HepG2 (cell line): Measurements from ENCODE around the gene ZIC4. TPM values are rescaled to one million over a fixed set of nuclear protein-coding genes. Genes with fewer than 3 reads are reported as not detected.

ENCODE experiments used
- ATAC-seq: fragments of 200-7000 bp; cut with Tn5 transposase; 3 replicates; pipeline ENCODE4 v1.9.1; 2020; ENCODE audit warnings: mild to moderate bottlenecking, moderate library complexity
- BruUV-seq: library from RNA; stranded (reverse); fragments of 400-500 nt; replicated peaks from 2 replicates; lab custom pipeline; 2021; lab: Mats Ljungman, UMichigan
- CTCF ChIA-PET: fragments of 300-600 bp; formaldehyde crosslinking; extraction: SDS; loops from one replicate; lab custom pipeline; 2021; ENCODE audit warnings: low total read pairs, inconsistent platforms, low intra/inter-chr PET ratio; lab: Yijun Ruan, JAX
- POLR2A ChIA-PET: fragments of 350-600 bp; sonication (Branson Sonifier 250); formaldehyde crosslinking; loops from one replicate; lab custom pipeline; 2020; ENCODE audit warnings: antibody characterized with exemption, inconsistent platforms; lab: Yijun Ruan, JAX
- DNase-seq: peaks from one replicate; pipeline ENCODE4 v3.0.0-alpha.2; 2015; ENCODE audit warnings: low spot score
- FAIRE-seq: peaks from 3 replicates; lab custom pipeline; 2011; peaks lifted over from hg19 to GRCh38; lab: Jason Lieb, UNC
- H2AFZ ChIP-seq: one replicate; pipeline ENCODE4 v1.6.1; 2011; ENCODE audit warnings: low read length, inconsistent platforms
- H3K27ac ChIP-seq: fragments of 300-600 bp; 3 replicates; pipeline ENCODE4 v1.8.0; 2011; ENCODE audit warnings: mixed run types, mild to moderate bottlenecking, mixed read lengths, low read length, inconsistent platforms; ENCODE audit not compliant: insufficient read depth; ENCODE audit errors: extremely low read length
- H3K27me3 ChIP-seq, 2 experiments: fragments of 200-600 bp in 1 of 2; 2 replicates in 1 of 2; 3 replicates in 1 of 2; pipeline versions ENCODE4 v1.6.0 to v1.8.0; 2011; ENCODE audit warnings: low read length in 2 of 2, mild to moderate bottlenecking in 2 of 2, moderate library complexity in 2 of 2, inconsistent platforms in 1 of 2; ENCODE audit not compliant: insufficient read depth in 2 of 2, control insufficient read depth in 1 of 2
- H3K36me3 ChIP-seq, 2 experiments: fragments of 200-600 bp in 1 of 2; replicated peaks in 1 of 2; 2 replicates in 1 of 2; 3 replicates in 1 of 2; pipeline versions ENCODE4 v1.5.1 to v1.8.0; 2011; ENCODE audit warnings: low read length in 2 of 2, inconsistent platforms in 1 of 2; ENCODE audit not compliant: insufficient read depth in 2 of 2, control insufficient read depth in 1 of 2
- H3K4me1 ChIP-seq: 2 replicates; pipeline ENCODE4 v1.5.1; 2012; ENCODE audit warnings: low read length, inconsistent platforms; ENCODE audit not compliant: insufficient read depth
- H3K4me2 ChIP-seq: 2 replicates; pipeline ENCODE4 v1.6.0; 2011; ENCODE audit warnings: low read depth, low read length, inconsistent platforms
- H3K4me3 ChIP-seq, 3 experiments: fragments of 200-600 bp in 1 of 3; sonication (generic), shearing (Covaris generic) in 1 of 3; replicated peaks in 1 of 3; 2 replicates each; pipeline ENCODE4 v1.5.1; 2011 to 2016; ENCODE audit warnings: low read length in 3 of 3, inconsistent platforms in 2 of 3, low read depth in 2 of 3, mild to moderate bottlenecking in 2 of 3, control low read depth in 1 of 3, mixed read lengths in 1 of 3; ENCODE audit not compliant: insufficient read depth in 1 of 3
- H3K79me2 ChIP-seq: one replicate; pipeline ENCODE4 v1.6.1; 2011; ENCODE audit warnings: low read length, inconsistent platforms; ENCODE audit not compliant: insufficient read depth
- H3K9ac ChIP-seq: 2 replicates; pipeline ENCODE4 v1.6.0; 2011; ENCODE audit warnings: mild to moderate bottlenecking, low read depth, low read length, inconsistent platforms; ENCODE audit not compliant: insufficient read depth
- H3K9me3 ChIP-seq: 2 replicates; pipeline ENCODE4 v1.5.1; 2012; ENCODE audit warnings: mild to moderate bottlenecking, low read length
- H4K20me1 ChIP-seq: 2 replicates; pipeline ENCODE4 v1.6.0; 2011; ENCODE audit warnings: inconsistent platforms, mild to moderate bottlenecking, low read length, moderate library complexity; ENCODE audit not compliant: insufficient read depth
- ESRRA ChIP-seq: sonication (generic); formaldehyde crosslinking; IDR thresholded peaks from 2 replicates; pipeline ENCODE4 v1.5.1; 2020; ENCODE audit warnings: mild to moderate bottlenecking, low read depth, missing genetic modification reagents
- ETV5 ChIP-seq: IDR thresholded peaks from 2 replicates; pipeline ENCODE4 v1.6.1; 2018; ENCODE audit warnings: missing biosample characterization, missing genetic modification reagents, inconsistent platforms, borderline replicate concordance
- NFE2L1 ChIP-seq: sonication (generic); formaldehyde crosslinking; IDR thresholded peaks from 2 replicates; pipeline ENCODE4 v1.4.0; 2020; ENCODE audit warnings: missing genetic modification reagents, mild to moderate bottlenecking, borderline replicate concordance
- NR2F2 ChIP-seq: IDR thresholded peaks from 2 replicates; pipeline ENCODE4 v1.6.1; 2012; ENCODE audit warnings: low read depth, inconsistent platforms, borderline replicate concordance
- TBX2 ChIP-seq: sonication (generic); formaldehyde crosslinking; IDR thresholded peaks from 2 replicates; pipeline ENCODE4 v1.5.0; 2020; ENCODE audit warnings: missing genetic modification reagents, mild to moderate bottlenecking, borderline replicate concordance
- ZNF484 ChIP-seq: sonication (generic); formaldehyde crosslinking; IDR thresholded peaks from 2 replicates; pipeline ENCODE4 v1.5.1; 2020; ENCODE audit warnings: mild to moderate bottlenecking, low read depth, missing genetic modification reagents, borderline replicate concordance
- ZNF567 ChIP-seq: sonication (generic); formaldehyde crosslinking; IDR thresholded peaks from 2 replicates; pipeline ENCODE4 v1.8.1; 2023; ENCODE audit warnings: mild to moderate bottlenecking, missing genetic modification reagents, borderline replicate concordance
- WGBS: methylation state at CpG from one replicate; pipeline ENCODE4 v1.1.6; 2017; ENCODE audit warnings: low lambda C conversion rate; 5-methylcytosine and 5-hydroxymethylcytosine counted together
- in situ Hi-C: cut with HindIII; loops from 2 replicates; pipeline ENCODE4 v1.10.0; 2017; ENCODE audit warnings: low pct_unique_long_range_greater_than_20kb; ENCODE audit not compliant: extremely low pct_ligation_motif_present
- intact Hi-C: fragments of 100-400 bp; cut with micrococcal nuclease; formaldehyde crosslinking; loops from one replicate; pipeline ENCODE4 v1.10.0; 2022; ENCODE audit not compliant: unreplicated experiment
- polyA plus RNA-seq, 8 experiments: library from polyadenylated mRNA; depleted of rRNA in 3 of 8; stranded (reverse) in 7 of 8; unstranded in 1 of 8; fragments of >200 nt; fragmentation: Illumina TruSeq in 4 of 8; extraction: Trizol in 4 of 8; gene quantifications; 2 replicates each; pipeline versions ENCODE4 v1.2.1 to v1.2.3, GENCODE V29; 2011 to 2016; ENCODE audit warnings: low read depth in 4 of 8, missing spikeins in 1 of 8, mixed read lengths in 1 of 8; ENCODE audit not compliant: insufficient read depth in 1 of 8
- total RNA-seq, 5 experiments: library from RNA; depleted of rRNA; stranded (reverse); fragments of >200 nt; fragmentation: Illumina TruSeq; extraction: Trizol; gene quantifications; 2 replicates each; pipeline ENCODE4 v1.2.3, GENCODE V29; 2016; ENCODE audit warnings: low read depth in 1 of 5
- TF ChIP-seq, protein P1 (sequence below): sonication (generic); formaldehyde crosslinking; conservative IDR thresholded peaks from 2 replicates; pipeline ENCODE4 v1.8.0; 2022; ENCODE audit warnings: missing genetic modification reagents

Gene ZIC4
- total and polyA plus RNA-seq, 2 of the 13 experiments (the other 11 are each of a cell fraction or from before 2014, with no cell fraction given), result not detected

DNA sequence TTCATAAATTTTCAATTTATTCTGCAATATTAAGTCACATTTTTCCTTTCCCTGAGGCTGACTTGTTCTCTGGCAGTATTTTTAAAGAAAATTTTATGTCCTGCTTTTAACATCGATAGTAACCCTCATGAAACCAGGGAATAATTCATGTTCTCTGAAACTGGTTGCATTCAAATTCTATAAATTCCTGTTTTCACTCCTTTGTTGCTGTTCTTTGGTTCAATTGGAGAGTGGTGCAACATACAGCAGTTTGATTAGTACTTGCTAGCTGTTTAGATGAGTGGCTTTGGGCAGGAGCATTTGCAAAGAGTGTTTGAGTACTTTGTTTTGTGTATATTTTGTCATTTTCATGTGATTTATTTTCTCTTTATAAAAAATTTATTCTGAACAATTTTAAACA, 22.0 kb upstream of the ZIC4 start:
- no peak overlapping the region for H2AFZ ChIP-seq
- no peaks in the 10 kb centered on the region for H4K20me1 ChIP-seq
- WGBS, result 3% methylated on average over 1 of the region's 1 CpG
- POLR2A ChIA-PET, result no interaction called here
- H3K4me3 ChIP-seq, result no peak overlapping the region
- H3K27me3 ChIP-seq, result peaks cover 4 to 10% of the 10 kb centered on the region in 2 experiments; a peak in 4 of 5 replicates
- in situ Hi-C loops, result no loop called here
- H3K4me2 ChIP-seq, result no peak overlapping the region
- H3K79me2 ChIP-seq, result no peaks in the 10 kb centered on the region
- TF ChIP-seq, protein P1, sequence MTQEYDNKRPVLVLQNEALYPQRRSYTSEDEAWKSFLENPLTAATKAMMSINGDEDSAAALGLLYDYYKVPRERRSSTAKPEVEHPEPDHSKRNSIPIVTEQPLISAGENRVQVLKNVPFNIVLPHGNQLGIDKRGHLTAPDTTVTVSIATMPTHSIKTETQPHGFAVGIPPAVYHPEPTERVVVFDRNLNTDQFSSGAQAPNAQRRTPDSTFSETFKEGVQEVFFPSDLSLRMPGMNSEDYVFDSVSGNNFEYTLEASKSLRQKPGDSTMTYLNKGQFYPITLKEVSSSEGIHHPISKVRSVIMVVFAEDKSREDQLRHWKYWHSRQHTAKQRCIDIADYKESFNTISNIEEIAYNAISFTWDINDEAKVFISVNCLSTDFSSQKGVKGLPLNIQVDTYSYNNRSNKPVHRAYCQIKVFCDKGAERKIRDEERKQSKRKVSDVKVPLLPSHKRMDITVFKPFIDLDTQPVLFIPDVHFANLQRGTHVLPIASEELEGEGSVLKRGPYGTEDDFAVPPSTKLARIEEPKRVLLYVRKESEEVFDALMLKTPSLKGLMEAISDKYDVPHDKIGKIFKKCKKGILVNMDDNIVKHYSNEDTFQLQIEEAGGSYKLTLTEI (CRISPR knock-in tag), result no peak
- TF ChIP-seq TBX2 (CRISPR knock-in tag), result no peak
- TF ChIP-seq ZNF567 (CRISPR knock-in tag), result no peak
- no peak for TF ChIP-seq NR2F2
- no peak for TF ChIP-seq ZNF484 (CRISPR knock-in tag)
- TF ChIP-seq NFE2L1, result no peak
- TF ChIP-seq ESRRA, result no peak
- TF ChIP-seq ETV5 (CRISPR knock-in tag), result no peak
- H3K4me1 ChIP-seq, result no peaks in the 10 kb centered on the region
- intact Hi-C loops, result no loop called here
- no peak for ATAC-seq
- no peak for DNase-seq
- H3K9me3 ChIP-seq, result no peaks in the 10 kb centered on the region
- H3K9ac ChIP-seq, result no peak overlapping the region
- CTCF ChIA-PET, result no interaction called here
- H3K36me3 ChIP-seq, result no peaks in the 10 kb centered on the region
- FAIRE-seq, result no peak
- BruUV-seq, result no TSS peak
- no peak overlapping the region for H3K27ac ChIP-seq
